Measurements from ENCODE around the gene ZSCAN21.

Gene ZSCAN21

DNA sequence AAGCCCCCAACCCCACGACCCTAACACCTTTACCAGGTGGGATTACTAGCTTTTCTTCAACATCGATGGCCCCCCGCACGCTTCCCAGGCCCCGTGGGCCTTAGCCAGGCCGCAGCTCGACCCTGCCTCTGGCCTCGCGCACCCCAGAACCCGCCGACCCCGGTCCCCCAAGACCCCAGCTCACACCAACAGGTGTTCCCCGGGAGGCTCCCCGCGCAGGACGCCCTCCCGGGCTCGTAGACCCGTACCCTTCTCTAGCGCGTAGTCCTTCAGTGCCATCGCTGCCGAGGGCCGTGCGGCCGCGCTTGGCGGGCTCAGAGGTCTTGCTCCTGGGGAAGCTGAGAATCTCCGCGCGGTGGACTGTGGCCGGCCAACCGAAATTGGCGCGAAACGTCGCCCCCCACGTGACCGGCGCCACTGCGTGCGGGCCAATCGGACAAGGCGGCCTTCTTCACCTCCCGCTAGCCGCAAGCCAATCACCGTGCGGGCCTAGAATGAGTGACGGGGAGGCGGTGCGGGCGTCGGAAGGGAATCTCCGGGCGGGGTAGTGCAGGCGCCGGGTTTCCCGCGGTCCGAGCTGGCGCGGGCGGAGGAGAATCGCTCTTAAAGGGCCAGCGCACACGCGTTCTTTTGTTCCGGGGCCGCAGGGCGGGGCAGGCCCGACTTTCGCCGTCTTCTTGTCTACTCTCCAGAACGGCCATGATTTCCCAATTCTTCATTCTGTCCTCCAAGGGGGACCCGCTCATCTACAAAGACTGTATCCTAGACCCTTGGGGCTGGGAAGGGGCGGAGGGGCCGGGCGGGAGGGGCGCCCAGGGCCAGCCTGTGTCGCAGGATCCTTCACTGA is 51.7 kb downstream of the ZSCAN21 start, which contains the start of the genes AP4M1 and MCM7:
TSS of gene AP4M1 (plus strand) at position 628 of the 847 bp plus-strand sequence. CDS start at position 700, 72 bp downstream.
TSS of gene MCM7 (minus strand) at position 382 of the 847 bp plus-strand sequence. CDS start at position 279, 103 bp downstream.
- DNase-seq, result peak; percentile 95

DNA sequence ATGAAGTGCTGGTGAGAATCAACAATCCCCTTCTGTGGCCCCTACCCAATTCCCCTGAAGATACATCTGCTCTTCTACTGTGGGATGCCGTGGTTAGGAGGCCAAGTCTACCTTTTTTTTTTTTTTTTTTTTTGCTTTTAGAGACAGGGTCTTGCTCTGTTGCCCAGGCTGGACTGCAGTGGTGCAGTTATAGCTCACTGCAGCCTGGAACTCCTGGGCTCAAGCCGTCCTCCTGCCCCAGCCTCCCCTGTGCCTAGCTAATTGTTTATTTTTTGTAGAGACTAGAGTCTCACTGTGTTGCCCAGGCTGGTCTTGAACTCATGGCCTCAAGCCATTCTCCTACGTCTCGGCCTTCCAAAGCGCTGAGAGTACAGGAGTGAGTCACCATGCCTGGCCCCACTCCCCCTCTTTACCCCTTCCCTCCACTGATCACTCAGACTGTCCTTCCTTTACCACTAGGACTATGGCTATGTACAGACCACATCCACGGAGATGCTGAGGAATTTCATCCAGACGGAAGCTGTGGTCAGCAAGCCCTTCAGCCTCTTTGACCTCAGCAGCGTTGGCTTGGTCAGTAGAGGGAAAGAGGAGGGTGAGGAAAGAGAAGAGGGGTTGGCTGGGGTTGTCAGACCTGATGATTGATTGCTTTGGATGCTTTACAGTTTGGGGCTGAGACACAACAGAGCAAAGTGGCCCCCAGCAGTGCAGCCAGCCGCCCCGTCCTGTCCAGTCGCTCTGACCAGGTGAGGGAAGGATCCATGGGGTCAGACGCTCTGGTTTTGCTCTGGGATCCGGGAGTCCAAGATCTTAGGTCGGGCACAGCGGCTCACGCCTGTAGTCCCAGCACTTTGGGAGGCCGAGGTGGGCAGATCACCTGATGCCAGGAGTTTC is 53.6 kb downstream of the ZSCAN21 start:
- DNase-seq, result no peak

DNA sequence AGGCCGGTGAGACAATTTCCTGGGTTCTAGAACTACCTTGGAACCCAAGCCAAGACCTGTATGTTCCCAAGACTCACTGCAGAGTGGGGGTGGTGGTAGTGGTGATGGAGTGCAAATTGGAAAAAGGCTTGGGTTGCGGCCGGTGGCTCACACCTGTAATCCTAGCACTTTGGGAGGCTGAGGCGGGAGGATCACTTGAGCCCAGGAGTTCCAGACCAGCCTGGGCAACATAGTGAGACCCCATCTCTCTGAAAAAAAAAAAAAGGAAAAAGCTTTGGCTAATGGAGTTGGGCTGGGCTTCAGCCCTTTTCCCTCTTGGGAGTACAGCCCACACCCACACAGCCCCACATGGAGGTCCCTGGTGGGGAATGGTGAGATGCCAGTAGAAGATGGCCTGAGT is 56.0 kb downstream of the ZSCAN21 start:
- DNase-seq, result no peak

DNA sequence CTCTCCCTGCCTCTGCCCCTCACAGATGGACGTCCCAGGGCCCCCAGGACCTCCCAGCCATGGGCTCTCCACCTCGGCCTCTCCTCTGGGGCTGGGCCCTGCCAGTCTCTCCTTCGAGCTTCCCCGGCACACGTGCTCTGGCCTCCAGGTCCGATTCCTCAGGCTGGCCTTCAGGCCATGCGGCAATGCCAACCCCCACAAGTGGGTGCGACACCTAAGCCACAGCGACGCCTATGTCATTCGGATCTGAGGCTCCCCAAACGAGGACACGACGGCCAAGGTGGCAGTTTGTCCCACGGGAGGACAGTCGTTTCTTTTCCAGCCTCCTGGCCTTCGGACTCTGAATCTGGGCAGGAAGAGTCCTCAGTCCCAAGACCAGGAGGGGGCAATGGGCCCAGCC is 57.1 kb downstream of the ZSCAN21 start:
- DNase-seq, result no peak

DNA sequence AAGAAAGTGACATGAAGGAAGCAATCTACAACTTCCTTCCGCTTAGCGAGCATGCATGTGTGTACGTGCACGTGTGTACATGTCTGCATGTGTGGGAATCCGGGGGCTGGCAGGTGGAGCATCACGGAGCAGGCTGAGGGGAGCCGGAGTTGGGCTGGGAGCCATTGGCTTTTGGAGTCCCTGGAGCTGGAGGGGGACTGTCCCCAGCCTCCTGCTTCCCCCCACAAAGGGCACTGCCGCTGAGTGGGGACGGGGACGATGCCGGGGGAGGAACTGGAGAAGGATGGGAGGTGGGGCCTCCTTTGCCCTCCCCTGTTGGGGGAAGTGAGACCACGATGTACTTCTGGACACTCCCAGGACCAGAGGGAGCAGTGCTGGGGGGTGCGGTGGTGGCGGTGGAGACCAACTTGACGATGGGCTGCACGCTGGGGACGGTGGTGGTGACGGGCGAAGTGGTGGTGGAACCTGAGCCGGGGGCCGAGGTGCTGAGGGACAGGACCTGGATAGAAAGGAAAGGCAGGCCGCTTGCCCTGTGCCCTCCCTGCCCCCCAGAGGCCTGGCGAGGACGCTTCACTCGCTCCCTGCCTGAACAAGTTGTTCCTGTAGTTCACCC is 57.7 kb downstream of the ZSCAN21 start:
- no peak for DNase-seq

DNA sequence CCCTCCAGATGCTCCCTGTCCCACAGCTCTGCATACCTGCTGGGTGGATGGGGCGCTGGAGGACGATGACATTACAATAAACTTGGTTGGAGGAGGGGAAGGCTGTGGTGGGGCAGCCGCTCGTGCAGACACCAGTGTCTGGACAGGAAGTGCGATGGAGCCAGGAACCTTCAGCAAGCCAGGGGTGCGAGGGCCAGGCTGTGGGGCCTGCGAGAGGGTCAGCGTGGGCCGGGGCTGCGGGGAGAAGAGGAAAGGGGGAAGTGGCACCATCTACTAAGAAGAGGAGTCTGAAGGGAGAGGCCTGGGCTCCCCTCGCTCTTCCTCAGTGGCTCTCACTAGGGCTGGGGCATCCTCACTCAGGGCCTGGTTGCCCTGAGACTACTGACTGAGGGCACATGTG is 58.3 kb downstream of the ZSCAN21 start:
- DNase-seq, result no peak

DNA sequence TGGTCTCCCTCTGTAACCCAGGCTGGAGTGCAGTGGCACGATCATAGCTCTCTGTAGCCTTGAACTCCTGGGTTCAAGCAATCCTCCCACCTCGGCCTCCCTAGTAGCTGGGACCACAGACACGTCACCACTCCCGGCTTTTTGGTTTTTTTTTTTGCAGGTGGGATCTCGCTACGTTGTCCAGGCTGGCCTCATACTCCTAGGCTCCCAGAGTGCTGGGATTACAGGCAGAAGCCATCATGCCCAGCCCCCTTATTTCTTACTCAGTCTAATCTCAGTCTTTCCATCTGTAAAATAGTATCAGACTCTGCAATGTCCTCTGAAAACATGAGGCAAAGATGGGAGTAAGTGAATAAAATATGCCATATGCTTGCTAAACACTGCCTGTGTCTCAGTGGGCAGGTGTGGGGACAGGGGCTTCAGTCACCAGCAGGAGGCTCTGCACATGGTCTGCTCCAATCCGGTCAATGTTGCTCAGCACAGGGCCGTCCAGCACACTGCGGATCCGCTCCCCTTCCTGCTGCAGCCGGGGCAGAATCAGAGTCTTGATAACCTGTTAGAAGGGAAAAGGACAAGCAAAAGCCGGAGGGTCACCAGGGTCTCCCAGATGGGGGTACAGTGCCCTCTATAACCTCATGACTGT is 60.1 kb downstream of the ZSCAN21 start:
- no peak for DNase-seq

DNA sequence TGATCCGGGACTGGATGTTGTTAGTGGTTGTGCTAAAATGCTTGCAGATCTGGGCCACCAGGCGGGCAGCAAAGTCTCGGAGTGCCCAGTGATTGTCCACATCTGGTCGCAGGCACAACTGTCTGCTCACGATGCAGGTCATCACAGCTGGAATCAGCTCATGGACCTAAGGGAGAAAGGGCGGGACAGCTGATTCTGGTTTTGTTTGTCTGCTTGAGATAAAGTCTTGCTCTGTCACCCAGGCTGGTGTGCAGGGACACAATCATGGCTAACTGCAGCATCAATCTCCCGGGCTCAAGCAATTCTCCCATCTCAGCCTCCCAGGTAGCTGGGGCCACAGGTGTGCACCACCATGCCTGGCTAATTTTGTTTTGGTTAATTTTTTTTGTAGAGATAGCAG is 61.6 kb downstream of the ZSCAN21 start:
- no peak for DNase-seq

DNA sequence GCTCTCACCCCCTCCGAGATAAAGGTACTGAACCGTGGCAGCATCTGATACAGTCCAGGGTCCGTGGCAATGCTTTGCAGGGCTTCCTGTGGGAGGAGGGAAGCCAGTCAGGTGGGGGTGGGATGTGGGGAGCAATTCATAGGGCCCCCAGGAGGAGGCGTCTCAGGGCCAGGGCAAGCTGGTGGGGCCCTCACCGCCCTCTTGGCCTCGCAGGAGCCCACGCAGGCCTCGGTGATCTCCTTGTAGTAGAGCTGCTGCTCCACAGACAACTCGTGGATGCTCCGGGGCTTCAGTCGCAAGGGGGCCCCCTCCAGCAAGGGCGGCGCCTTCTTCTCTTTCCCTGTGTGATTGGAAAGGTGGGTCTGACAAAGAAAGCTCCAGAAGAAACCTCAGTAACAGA is 62.3 kb downstream of the ZSCAN21 start:
- DNase-seq, result no peak
